Muscle layer of duodenum (tissue), 2 donors: ENCODE results near the gene DST.

Experiments used
- H3K27ac ChIP-seq: one replicate; pipeline ENCODE4 v1.7.0; 2013; ENCODE audit warnings: mild to moderate bottlenecking, low read length
- H3K27me3 ChIP-seq: one replicate; pipeline ENCODE4 v1.7.0; 2013; ENCODE audit warnings: low read depth, mild to moderate bottlenecking, control low read depth, low read length
- H3K36me3 ChIP-seq, 2 donors: one replicate each; pipeline ENCODE4 v1.7.0; 2013; ENCODE audit warnings: low read length in 2 of 2, control low read depth in 1 of 2, mild to moderate bottlenecking in 1 of 2; ENCODE audit not compliant: insufficient read depth in 2 of 2, control insufficient read depth in 1 of 2
- H3K4me1 ChIP-seq, 2 donors: one replicate each; pipeline ENCODE4 v1.7.0; 2013; ENCODE audit warnings: low read length in 2 of 2, mild to moderate bottlenecking in 2 of 2, control low read depth in 1 of 2, moderate library complexity in 1 of 2; ENCODE audit not compliant: insufficient read depth in 2 of 2, control insufficient read depth in 1 of 2
- H3K4me3 ChIP-seq, 2 donors: one replicate each; pipeline ENCODE4 v1.7.0; 2013; ENCODE audit warnings: low read length in 2 of 2, low read depth in 1 of 2, mild to moderate bottlenecking in 1 of 2
- H3K9me3 ChIP-seq, 2 donors: one replicate each; pipeline ENCODE4 v1.7.0; 2013; ENCODE audit warnings: low read length in 2 of 2, control low read depth in 1 of 2, mild to moderate bottlenecking in 1 of 2; ENCODE audit not compliant: control insufficient read depth in 1 of 2
- donor health status: healthy.

Gene DST

DNA sequence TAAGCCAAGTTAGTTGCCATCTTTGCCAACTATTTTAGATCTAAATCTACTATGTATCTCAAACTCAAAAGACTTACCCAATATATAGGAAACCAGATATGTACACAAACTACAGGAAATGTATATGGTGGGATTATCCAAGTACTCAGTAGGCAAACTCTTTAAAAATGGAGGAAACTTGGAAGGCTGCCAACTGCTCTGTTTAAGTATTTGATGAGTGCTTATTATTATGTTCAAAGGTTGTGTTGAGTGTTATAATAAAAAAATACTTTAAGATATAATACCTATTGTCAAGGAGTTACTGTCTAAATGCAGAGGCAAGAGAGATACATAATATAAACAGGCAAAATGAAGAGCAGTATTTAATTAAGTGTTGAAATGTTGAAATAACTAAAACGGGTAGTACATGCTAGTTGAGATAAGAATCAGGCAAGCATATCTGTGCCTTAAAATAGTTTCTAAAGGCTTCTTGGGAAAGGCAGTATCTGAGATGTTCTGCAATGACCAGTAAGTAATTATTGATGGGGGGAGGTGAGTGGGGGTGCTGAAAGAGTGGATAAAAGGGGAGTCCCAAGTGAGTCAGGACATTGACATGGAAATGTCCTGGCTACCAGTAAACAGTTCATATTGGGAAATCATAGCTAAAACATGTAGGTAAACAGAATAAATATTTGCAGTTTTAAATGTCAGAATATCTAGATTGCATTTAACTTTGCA lies 6.5 kb upstream of the DST start:
- Histone ChIP-seq H3K4me1 (peaks cover 5 to 15% of the 10 kb centered on the region in 2 donors), H3K36me3 (peaks cover 21 to 27% of the 10 kb centered on the region in 2 donors), H3K27ac (no peak overlapping the region), H3K27me3 (no peaks in the 10 kb centered on the region), H3K4me3 (no peak overlapping the region), H3K9me3 (no peaks in the 10 kb centered on the region)

DNA sequence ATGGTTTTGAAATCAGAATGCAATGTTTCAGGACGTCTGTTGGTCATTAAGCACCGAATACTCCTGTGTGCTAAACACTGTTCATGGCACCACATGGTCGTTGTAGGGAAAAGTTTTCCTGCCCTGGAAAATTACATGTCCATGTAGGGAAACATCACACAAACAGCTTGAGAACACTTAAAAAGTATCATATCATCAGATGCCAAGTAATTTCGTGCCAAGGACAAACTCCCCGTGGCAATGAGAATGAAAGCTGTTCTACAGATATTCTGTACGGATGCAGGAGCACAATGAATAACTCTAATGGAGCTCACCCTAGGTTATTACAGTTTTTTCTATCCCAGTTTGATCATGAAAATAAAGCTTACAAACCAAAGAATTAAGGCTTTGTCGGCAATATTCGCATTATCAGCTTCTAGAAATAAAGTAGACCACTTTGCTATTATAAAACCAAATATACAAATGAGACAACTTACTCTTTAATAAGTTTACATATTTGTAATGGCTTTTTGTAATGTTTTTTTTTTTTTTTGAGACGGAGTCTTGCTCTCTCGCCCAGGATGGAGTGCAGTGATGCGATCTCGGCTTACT lies 4.6 kb upstream of the DST start:
- Histone ChIP-seq H3K36me3 (peaks cover 25 to 26% of the 10 kb centered on the region in 2 donors), H3K27ac (no peak overlapping the region), H3K4me3 (no peak overlapping the region), H3K4me1 (peaks cover 3 to 23% of the 10 kb centered on the region in 2 donors), H3K27me3 (no peaks in the 10 kb centered on the region), H3K9me3 (no peaks in the 10 kb centered on the region)

DNA sequence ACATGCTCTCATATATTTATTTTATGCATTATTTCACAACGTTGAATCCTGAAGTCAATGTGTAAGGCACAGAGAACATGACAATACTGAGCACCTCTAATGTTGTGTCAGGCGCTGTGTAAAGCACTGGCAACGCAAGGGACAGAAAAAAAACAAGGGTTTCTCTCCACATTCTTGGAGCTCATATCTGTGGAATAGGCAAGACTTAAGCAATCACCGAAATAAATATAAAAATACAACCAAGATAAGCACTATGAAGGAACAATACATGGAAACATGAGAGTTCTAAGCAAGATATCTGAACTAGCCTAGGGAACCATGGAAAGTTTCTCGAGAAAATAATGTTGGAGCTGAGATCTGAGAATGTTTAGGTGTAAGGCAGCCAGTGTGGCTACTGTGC lies 1.7 kb upstream of the DST start:
- Histone ChIP-seq H3K4me3 (no peak overlapping the region), H3K9me3 (no peaks in the 10 kb centered on the region), H3K27me3 (no peaks in the 10 kb centered on the region), H3K36me3 (peaks cover 34 to 43% of the 10 kb centered on the region in 2 donors), H3K4me1 (peaks cover 0 to 17% of the 10 kb centered on the region in 2 donors), H3K27ac (no peak overlapping the region)

DNA sequence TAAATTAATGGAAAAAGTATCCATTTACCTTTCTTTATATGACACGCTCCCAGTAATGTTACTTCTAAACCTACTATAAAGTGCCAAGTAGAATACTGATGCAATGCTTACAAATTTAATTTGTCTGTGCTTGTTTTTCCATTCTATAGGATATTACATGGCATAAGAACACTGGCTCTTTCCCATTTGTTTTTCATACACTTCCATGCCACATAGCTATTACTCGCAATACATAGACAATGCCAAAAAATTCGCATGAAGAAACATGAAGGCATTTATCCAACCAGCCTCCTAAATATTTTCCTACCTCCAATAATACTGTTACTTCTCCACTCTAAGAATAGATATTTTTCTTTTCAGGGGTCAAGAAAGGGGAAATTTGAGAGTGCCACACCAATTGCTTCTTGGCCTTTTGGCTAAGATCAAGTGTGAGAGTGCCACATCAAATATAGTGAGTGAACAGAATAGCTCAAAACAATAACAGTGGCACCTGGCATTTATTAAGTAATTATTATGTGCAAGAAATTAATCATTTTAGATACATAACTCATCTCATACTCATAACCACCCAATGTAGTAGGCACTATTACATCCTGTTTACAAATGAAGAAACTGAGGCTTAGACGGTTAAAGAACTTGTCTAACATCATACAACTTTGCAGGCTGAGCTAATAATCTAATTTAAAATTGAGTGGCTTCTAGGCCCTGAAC lies 845 bp upstream of the DST start:
- Histone ChIP-seq H3K9me3 (no peaks in the 10 kb centered on the region), H3K4me3 (no peak overlapping the region), H3K27ac (no peak overlapping the region), H3K4me1 (peaks cover 0 to 12% of the 10 kb centered on the region in 2 donors), H3K27me3 (no peaks in the 10 kb centered on the region), H3K36me3 (peaks cover 34 to 48% of the 10 kb centered on the region in 2 donors)

DNA sequence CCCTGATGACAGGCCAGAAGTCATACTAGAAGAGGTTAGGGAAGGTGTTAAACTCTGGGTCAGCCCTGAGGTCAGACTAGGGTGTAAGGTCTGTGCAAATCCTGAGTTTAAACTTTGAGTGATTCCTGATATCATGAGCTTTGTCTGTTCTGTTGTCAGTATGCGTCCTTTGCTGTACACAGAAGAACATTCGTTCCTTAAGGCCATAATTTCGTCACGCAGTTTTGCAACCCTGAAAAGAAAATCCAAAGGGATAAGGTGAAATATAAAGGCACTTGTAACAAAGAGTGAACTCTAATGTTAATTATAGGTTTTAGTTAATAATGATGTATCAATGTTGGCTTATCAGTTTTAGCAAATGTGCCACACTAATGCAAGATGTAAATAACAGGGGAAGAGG lies 2.3 kb downstream of the DST start:
- Histone ChIP-seq H3K4me1 (peaks cover 0 to 12% of the 10 kb centered on the region in 2 donors), H3K36me3 (peaks cover 30 to 35% of the 10 kb centered on the region in 2 donors), H3K4me3 (no peak overlapping the region), H3K27ac (no peak overlapping the region), H3K9me3 (no peaks in the 10 kb centered on the region), H3K27me3 (no peaks in the 10 kb centered on the region)

DNA sequence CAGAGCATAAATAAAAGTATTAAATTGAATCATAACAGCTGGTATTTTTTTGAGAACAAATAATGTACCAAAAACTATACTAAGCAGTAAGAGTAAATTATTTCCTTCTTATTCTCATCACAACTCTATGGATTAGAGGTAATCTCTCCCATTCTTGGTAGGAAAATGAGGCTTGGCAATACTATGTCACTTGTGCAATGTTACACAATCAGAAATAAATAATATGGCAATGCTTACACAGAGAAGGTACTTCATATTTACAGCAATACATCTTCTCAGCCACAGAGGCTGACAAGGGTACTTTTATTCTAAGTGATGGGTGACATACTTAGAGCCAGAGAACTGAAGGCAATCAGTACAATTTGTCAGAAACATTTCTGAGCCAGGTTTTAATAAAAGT lies 3.9 kb downstream of the DST start:
- Histone ChIP-seq H3K36me3 (peaks cover 34 to 47% of the 10 kb centered on the region in 2 donors), H3K9me3 (no peaks in the 10 kb centered on the region), H3K4me1 (peaks cover 0 to 10% of the 10 kb centered on the region in 2 donors), H3K27ac (no peak overlapping the region), H3K27me3 (no peaks in the 10 kb centered on the region), H3K4me3 (no peak overlapping the region)

DNA sequence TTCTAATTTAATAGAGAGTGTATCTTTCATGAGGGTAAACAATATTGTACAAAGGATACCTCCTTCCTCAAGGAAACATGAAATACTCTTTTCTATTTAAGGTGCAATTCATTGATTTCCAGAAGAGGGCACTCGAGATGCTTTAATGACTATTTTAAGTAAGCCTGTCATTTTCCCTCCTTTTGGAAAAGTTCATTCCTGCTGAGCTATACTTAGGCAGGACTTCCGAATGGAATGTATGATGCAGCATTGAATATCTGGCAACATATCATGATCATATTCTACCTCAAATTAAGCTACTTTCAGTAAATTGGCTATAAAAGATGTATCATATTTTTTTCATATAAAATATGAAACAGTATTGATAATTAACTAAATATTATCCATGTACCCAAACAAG lies 5.0 kb downstream of the DST start:
- H3K36me3 ChIP-seq: peaks cover 39 to 49% of the 10 kb centered on the region in 2 donors

DNA sequence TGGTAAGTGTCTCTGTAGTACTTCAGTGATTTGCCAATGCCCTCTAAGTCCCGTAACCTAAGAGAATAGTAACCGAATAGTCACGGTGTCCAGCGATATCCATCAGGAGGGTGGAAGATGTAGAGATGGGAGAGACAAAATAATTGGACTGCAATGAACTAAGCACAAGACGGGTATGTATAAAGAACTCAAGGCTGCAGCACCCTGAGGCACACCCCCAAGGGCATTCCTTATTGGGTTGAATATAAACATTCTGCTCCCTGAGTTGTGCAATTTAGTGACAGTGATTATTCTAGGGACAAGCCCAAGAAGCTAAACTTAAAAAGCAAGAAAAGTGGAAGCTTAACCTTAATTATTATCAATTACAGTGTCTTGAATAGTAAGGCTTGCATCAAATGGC lies 14.6 kb downstream of the DST start:
- Histone ChIP-seq H3K4me1 (no peaks in the 10 kb centered on the region), H3K4me3 (no peak overlapping the region), H3K27me3 (no peaks in the 10 kb centered on the region), H3K27ac (no peak overlapping the region), H3K9me3 (no peaks in the 10 kb centered on the region), H3K36me3 (peaks cover 34 to 55% of the 10 kb centered on the region in 2 donors)

More for the DNA sequence above, 5.0 kb downstream of the DST start:
- no peaks in the 10 kb centered on the region for H3K27me3 ChIP-seq
- no peaks in the 10 kb centered on the region for H3K9me3 ChIP-seq
- H3K27ac ChIP-seq: no peak overlapping the region
- H3K4me3 ChIP-seq: no peak overlapping the region
- peaks cover 0 to 3% of the 10 kb centered on the region in 2 donors for H3K4me1 ChIP-seq

DNA sequence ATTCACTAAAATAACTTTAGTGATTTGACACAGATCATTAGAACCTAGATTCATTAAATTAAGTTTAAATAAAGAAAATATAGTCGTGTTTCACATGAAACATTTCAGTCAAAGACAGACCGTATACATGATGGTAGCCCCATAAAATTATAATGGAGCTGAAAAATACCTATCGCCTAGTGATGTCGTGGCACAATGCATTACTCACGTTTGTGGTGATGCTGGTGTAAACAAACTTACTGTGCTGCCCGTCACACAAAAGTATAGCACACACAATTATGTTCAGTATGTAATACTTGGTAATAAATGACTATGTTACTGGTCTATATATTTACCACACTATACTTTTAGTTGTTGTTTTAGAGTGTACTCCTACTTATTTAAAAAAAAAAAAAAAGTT lies 17.3 kb downstream of the DST start:
- no peak overlapping the region for H3K27ac ChIP-seq
- H3K9me3 ChIP-seq: no peaks in the 10 kb centered on the region
- H3K4me1 ChIP-seq: no peaks in the 10 kb centered on the region
- no peak overlapping the region for H3K4me3 ChIP-seq
- no peaks in the 10 kb centered on the region for H3K27me3 ChIP-seq
- peaks cover 27 to 52% of the 10 kb centered on the region in 2 donors for H3K36me3 ChIP-seq

DNA sequence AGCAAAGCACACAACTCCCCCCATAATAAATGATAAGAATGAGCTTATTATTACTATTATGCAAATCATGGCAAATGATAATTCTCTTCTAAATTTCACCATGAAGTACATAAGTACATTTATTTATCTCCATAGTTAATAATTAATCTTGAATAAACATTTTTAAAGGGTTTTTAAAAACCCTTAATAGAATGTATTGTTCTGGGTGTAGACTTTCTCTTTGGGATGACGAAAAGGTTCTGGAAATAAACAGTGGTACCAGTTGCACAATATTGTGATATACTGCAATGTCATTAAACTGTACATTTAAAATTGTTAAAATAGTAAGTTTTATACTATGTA lies 18.0 kb downstream of the DST start:
- Histone ChIP-seq H3K9me3 (no peaks in the 10 kb centered on the region), H3K4me1 (no peaks in the 10 kb centered on the region), H3K27ac (no peak overlapping the region), H3K4me3 (no peak overlapping the region), H3K27me3 (no peaks in the 10 kb centered on the region), H3K36me3 (peaks cover 30 to 57% of the 10 kb centered on the region in 2 donors)

DNA sequence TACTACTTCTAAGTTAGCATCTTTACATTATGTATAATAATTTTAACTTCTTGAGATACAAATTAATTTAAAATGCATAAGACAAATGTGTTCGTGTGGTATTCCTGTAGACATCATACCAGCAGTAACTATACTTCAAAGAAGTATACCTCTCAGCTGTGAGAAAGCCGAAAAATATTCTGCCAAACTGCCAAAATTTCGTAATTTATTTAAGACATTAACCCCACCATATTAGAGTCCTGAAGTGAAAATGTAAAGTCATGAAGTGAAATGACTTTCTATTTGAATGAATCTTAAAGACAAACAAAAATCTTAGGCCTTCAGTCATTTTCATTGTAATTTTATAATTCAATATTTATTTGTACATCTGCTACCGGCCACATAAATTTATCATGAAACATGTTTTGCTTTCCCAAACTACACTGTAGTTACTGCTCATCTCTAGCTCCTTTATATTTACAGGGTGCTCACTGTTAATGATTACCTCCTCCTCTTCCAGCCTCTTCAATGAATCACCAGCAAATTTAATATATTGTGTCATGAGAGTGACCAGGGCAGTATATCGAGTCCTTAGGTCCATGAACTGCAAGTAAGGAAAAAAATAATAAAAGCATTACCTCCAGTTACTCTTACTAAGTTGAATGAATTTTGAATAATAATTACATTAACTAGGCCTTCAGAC lies 18.5 kb downstream of the DST start:
- Histone ChIP-seq H3K36me3 (peaks cover 35 to 61% of the 10 kb centered on the region in 2 donors), H3K4me3 (no peak overlapping the region), H3K9me3 (no peaks in the 10 kb centered on the region), H3K27ac (no peak overlapping the region), H3K27me3 (no peaks in the 10 kb centered on the region), H3K4me1 (no peaks in the 10 kb centered on the region)
